ENCODE measurements around the gene CCDC91.
"Not testable (repeated sequence)": the region's sequence is repeated elsewhere in the genome, so short reads cannot be mapped to it uniquely, and the experiment has no call there.

Gene CCDC91

GRCh38 chr12:28327722-28328121 lies 137.5 kb downstream of the CCDC91 start:
- H3K27ac Mint-ChIP-seq = no peak overlapping the region
- H3K9me3 Mint-ChIP-seq = peaks cover 5% of the 10 kb centered on the region
- no peak overlapping the region for H3K4me3 Mint-ChIP-seq
- H3K36me3 Mint-ChIP-seq (ENCODE audit: low read depth) = peaks cover 52% of the 10 kb centered on the region
- no peaks in the 10 kb centered on the region for H3K27me3 Mint-ChIP-seq
- no peaks in the 10 kb centered on the region for H3K4me1 Mint-ChIP-seq (ENCODE audit: low read depth)

GRCh38 chr12:28328967-28329366 lies 138.7 kb downstream of the CCDC91 start:
- H3K4me3 Mint-ChIP-seq = no peak overlapping the region
- no peak overlapping the region for H3K27ac Mint-ChIP-seq
- no peaks in the 10 kb centered on the region for H3K4me1 Mint-ChIP-seq (ENCODE audit: low read depth)
- peaks cover 5% of the 10 kb centered on the region for H3K9me3 Mint-ChIP-seq
- H3K27me3 Mint-ChIP-seq = no peaks in the 10 kb centered on the region
- peaks cover 45% of the 10 kb centered on the region for H3K36me3 Mint-ChIP-seq (ENCODE audit: low read depth)

DNA sequence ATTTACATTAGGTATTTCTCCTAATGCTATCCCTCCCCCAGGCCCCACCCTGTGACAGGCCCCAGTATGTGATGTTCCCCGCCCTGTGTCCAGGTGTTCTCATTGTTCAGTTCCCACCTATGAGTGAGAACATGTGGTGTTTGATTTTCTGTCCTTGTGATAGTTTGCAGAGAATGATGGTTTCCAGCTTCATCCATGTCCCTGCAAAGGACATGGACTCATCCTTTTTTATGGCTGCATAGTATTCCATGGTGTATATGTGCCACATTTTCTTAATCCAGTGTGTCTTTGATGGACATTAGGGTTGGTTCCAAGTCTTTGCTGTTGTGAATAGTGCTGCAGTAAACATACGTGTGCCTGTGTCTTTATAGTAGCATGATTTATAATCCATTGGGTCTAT lies 139.5 kb downstream of the CCDC91 start:
- H3K36me3 Mint-ChIP-seq (ENCODE audit: low read depth) = peaks cover 44% of the 10 kb centered on the region
- H3K4me3 Mint-ChIP-seq; H3K27ac Mint-ChIP-seq; H3K4me1 Mint-ChIP-seq (ENCODE audit: low read depth); H3K9me3 Mint-ChIP-seq; H3K27me3 Mint-ChIP-seq: not testable (repeated sequence)

DNA sequence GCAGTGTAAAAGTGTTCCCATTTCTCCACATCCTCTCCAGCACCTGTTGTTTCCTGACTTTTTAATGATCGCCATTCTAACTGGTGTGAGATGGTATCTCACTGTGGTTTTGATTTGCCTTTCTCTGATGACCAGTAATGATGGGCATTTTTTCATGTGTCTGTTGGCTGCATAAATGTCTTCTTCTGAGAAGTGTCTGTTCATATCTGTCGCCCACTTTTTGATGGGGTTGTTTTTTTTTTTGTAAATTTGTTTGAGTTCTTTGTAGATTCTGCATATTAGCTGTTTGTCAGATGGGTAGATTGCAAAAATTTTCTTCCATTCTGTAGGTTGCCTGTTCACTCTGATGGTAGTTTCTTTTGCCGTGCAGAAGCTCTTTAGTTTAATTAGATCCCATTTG lies 140.0 kb downstream of the CCDC91 start:
- H3K27me3 Mint-ChIP-seq; H3K27ac Mint-ChIP-seq; H3K4me3 Mint-ChIP-seq; H3K9me3 Mint-ChIP-seq; H3K4me1 Mint-ChIP-seq (ENCODE audit: low read depth): not testable (repeated sequence)
- peaks cover 44% of the 10 kb centered on the region for H3K36me3 Mint-ChIP-seq (ENCODE audit: low read depth)

GRCh38 chr12:28331130-28331529 lies 140.9 kb downstream of the CCDC91 start:
- no peaks in the 10 kb centered on the region for H3K4me1 Mint-ChIP-seq (ENCODE audit: low read depth)
- H3K27me3 Mint-ChIP-seq = no peaks in the 10 kb centered on the region
- peaks cover 40% of the 10 kb centered on the region for H3K36me3 Mint-ChIP-seq (ENCODE audit: low read depth)
- peaks cover 5% of the 10 kb centered on the region for H3K9me3 Mint-ChIP-seq
- no peak overlapping the region for H3K4me3 Mint-ChIP-seq
- H3K27ac Mint-ChIP-seq = no peak overlapping the region

- Mint-ChIP-seq H3K27ac (no peak overlapping the region), H3K27me3 (no peaks in the 10 kb centered on the region), H3K4me3 (no peak overlapping the region), H3K9me3 (no peaks in the 10 kb centered on the region), H3K4me1 (ENCODE audit: low read depth) (peaks cover 4% of the 10 kb centered on the region), H3K36me3 (ENCODE audit: low read depth) (peaks cover 4% of the 10 kb centered on the region)
These were observed 150.2 kb downstream of the CCDC91 start for GRCh38 chr12:28340261-28341045.

GRCh38 chr12:28343713-28344112 lies 153.5 kb downstream of the CCDC91 start:
- H3K4me1 Mint-ChIP-seq (ENCODE audit: low read depth) = peaks cover 4% of the 10 kb centered on the region

DNA sequence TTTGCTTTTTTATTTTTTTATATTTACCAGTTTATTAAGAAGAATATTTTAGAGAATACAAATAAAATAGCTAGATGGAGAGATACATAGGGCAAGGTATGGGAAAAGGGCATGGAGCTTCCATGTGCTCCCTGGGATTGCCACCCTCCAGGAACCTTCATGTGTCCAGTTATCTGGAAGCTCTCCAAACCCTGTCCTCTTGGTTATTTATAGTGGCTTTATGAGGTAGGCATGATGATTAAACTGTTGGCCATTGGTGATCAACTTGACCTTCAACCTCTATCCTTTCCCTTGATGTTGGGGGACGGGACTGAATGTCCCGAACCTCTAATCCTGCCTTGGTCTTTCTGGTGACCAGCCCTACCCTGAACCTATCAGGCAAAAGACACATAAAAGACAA lies 156.3 kb downstream of the CCDC91 start:
- peaks cover 26% of the 10 kb centered on the region for H3K36me3 Mint-ChIP-seq (ENCODE audit: low read depth)
- H3K4me3 Mint-ChIP-seq = no peak overlapping the region
- no peak overlapping the region for H3K27ac Mint-ChIP-seq
- H3K9me3 Mint-ChIP-seq = peaks cover 6% of the 10 kb centered on the region
- H3K27me3 Mint-ChIP-seq = no peaks in the 10 kb centered on the region
- H3K4me1 Mint-ChIP-seq (ENCODE audit: low read depth) = peaks cover 5% of the 10 kb centered on the region

More at GRCh38 chr12:28343713-28344112, 153.5 kb downstream of the CCDC91 start:
- Mint-ChIP-seq H3K27me3 (no peaks in the 10 kb centered on the region), H3K27ac (no peak overlapping the region), H3K4me3 (no peak overlapping the region), H3K36me3 (ENCODE audit: low read depth) (peaks cover 15% of the 10 kb centered on the region), H3K9me3 (no peaks in the 10 kb centered on the region)

- Mint-ChIP-seq H3K36me3 (ENCODE audit: low read depth) (peaks cover 47% of the 10 kb centered on the region), H3K27ac (no peak overlapping the region), H3K4me3 (no peak overlapping the region), H3K9me3 (peaks cover 15% of the 10 kb centered on the region), H3K27me3 (no peaks in the 10 kb centered on the region), H3K4me1 (ENCODE audit: low read depth) (peaks cover 5% of the 10 kb centered on the region)
These were observed 158.9 kb downstream of the CCDC91 start for GRCh38 chr12:28349196-28349595.

DNA sequence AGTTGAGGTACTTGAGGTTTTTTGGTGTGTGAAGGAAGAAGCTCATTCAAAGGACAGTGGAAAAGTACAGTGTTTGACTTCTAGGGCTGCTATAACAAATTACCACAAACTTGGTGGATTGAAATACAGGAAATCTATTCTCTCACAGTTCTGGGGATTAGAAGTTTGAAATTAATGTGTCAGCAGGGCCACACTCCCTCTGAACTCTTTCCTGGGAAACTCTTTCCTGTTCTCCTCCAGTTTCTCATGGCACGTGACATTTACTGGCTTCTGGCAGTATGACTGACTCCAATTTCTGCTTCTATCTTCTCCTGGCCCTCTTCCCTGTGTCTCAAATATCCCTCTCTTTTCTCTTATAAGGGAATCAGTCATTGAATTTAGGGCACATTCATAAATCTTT lies 160.2 kb downstream of the CCDC91 start:
- peaks cover 54% of the 10 kb centered on the region for H3K36me3 Mint-ChIP-seq (ENCODE audit: low read depth)
- no peak overlapping the region for H3K27ac Mint-ChIP-seq
- H3K27me3 Mint-ChIP-seq = no peaks in the 10 kb centered on the region
- no peak overlapping the region for H3K4me3 Mint-ChIP-seq
- H3K9me3 Mint-ChIP-seq = peaks cover 20% of the 10 kb centered on the region
- peaks cover 5% of the 10 kb centered on the region for H3K4me1 Mint-ChIP-seq (ENCODE audit: low read depth)

DNA sequence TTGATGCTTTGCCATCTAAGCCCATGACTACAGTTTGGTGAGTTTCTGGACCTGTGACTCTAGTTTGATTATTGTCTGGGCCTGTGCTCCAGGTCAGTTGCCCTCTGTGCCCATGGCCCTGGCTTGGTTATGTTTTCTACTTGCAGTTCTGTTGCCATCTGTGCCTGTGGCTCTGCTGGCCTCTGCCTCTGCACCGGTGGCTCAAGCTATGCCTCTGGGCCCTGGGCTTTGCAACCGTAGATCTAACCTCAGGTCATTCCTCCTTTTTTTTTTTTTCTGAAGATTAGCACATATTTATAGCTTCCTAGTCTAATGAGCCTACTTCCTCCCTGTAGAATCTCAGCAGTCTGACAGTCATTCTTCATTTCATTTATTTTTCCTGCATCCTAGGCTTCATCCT lies 161.2 kb downstream of the CCDC91 start:
- Mint-ChIP-seq H3K4me1 (ENCODE audit: low read depth) (peaks cover 5% of the 10 kb centered on the region), H3K36me3 (ENCODE audit: low read depth) (peaks cover 60% of the 10 kb centered on the region)

DNA sequence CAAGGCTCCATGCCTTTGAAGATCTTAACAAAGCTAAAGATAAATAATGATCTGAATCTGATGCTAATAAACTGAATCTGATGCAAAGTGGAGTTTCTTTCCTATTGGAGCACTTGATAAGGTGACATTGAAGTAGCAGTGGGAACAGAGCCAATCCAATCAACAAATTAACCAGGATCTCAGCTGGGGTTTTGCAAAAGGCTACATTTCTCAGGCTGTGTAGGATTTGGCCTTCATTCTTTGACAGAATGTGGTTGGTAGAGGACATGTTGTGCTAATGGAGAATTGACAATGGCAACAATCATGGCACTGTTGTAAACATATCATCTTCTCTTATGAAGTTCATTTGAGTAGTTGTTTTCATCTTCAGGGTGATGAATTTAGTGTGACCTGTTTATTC lies 164.9 kb downstream of the CCDC91 start:
- Mint-ChIP-seq H3K36me3 (ENCODE audit: low read depth) (peaks cover 53% of the 10 kb centered on the region), H3K4me3 (no peak overlapping the region), H3K27me3 (no peaks in the 10 kb centered on the region), H3K27ac (no peak overlapping the region), H3K4me1 (ENCODE audit: low read depth) (peaks cover 11% of the 10 kb centered on the region), H3K9me3 (peaks cover 20% of the 10 kb centered on the region)

More for the DNA sequence above, 161.2 kb downstream of the CCDC91 start:
- Mint-ChIP-seq H3K27ac (no peak overlapping the region), H3K4me3 (no peak overlapping the region), H3K27me3 (no peaks in the 10 kb centered on the region), H3K9me3 (peaks cover 20% of the 10 kb centered on the region)

- Mint-ChIP-seq H3K4me3 (no peak overlapping the region), H3K9me3 (no peaks in the 10 kb centered on the region), H3K36me3 (ENCODE audit: low read depth) (peaks cover 38% of the 10 kb centered on the region), H3K4me1 (ENCODE audit: low read depth) (peaks cover 6% of the 10 kb centered on the region), H3K27ac (no peak overlapping the region), H3K27me3 (no peaks in the 10 kb centered on the region)
These were observed 170.0 kb downstream of the CCDC91 start for GRCh38 chr12:28360253-28360652.

- no peaks in the 10 kb centered on the region for H3K27me3 Mint-ChIP-seq
- peaks cover 76% of the 10 kb centered on the region for H3K36me3 Mint-ChIP-seq (ENCODE audit: low read depth)
- H3K9me3 Mint-ChIP-seq = peaks cover 42% of the 10 kb centered on the region
- no peaks in the 10 kb centered on the region for H3K4me1 Mint-ChIP-seq (ENCODE audit: low read depth)
- no peak overlapping the region for H3K27ac Mint-ChIP-seq
- no peak overlapping the region for H3K4me3 Mint-ChIP-seq
These were observed 177.1 kb downstream of the CCDC91 start for GRCh38 chr12:28367326-28367725.

GRCh38 chr12:28367993-28368392 lies 177.7 kb downstream of the CCDC91 start:
- H3K27me3 Mint-ChIP-seq = no peaks in the 10 kb centered on the region
- peaks cover 80% of the 10 kb centered on the region for H3K36me3 Mint-ChIP-seq (ENCODE audit: low read depth)
- H3K9me3 Mint-ChIP-seq = peaks cover 42% of the 10 kb centered on the region

DNA sequence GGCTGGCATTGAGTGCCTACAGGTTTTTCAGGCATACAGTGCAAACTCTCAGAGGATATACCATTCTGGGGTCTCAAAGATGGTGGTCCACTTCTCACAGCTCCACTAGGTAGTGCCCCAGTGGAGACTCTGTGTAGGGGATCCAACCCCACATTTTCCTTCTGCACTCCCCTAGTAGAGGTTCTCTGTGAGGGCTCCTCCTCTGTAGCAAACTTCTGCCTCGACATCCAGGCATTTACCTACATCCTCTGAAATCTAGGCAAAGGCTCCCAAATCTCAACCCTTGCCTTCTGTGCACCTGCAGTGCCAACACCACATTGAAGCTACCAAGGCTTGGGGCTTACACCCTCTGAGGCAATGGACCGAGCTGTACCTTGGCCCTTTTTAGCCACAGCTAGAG lies 179.2 kb downstream of the CCDC91 start:
- H3K4me3 Mint-ChIP-seq = no peak overlapping the region

More at GRCh38 chr12:28367993-28368392, 177.7 kb downstream of the CCDC91 start:
- H3K4me3 Mint-ChIP-seq = no peak overlapping the region
- no peaks in the 10 kb centered on the region for H3K4me1 Mint-ChIP-seq (ENCODE audit: low read depth)
- no peak overlapping the region for H3K27ac Mint-ChIP-seq

More for the DNA sequence above, 179.2 kb downstream of the CCDC91 start:
- H3K9me3 Mint-ChIP-seq = peaks cover 47% of the 10 kb centered on the region
- peaks cover 93% of the 10 kb centered on the region for H3K36me3 Mint-ChIP-seq (ENCODE audit: low read depth)
- no peaks in the 10 kb centered on the region for H3K4me1 Mint-ChIP-seq (ENCODE audit: low read depth)
- no peaks in the 10 kb centered on the region for H3K27me3 Mint-ChIP-seq
- no peak overlapping the region for H3K27ac Mint-ChIP-seq

All from stimulated activated naive CD8-positive, alpha-beta T cell treated with anti-CD3 and anti-CD28 coated beads, Interleukin-15, Interleukin-2, amounts not matched to agents 100 ng/mL and 50 ng/mL, for 24 hours (primary cell).